Mesenteric fat pad (tissue), 1 donor: ENCODE results near the gene EME2. TPM values are rescaled to one million over a fixed set of nuclear protein-coding genes. Genes with fewer than 3 reads are reported as not detected.
"Not testable (repeated sequence)": the region's sequence is repeated elsewhere in the genome, so short reads cannot be mapped to it uniquely, and the experiment has no call there.

Source experiments
- DNase-seq: peaks from one replicate; pipeline ENCODE4 v3.0.0-alpha.2; 2020; ENCODE audit warnings: low spot score
- long read RNA-seq: library from polyadenylated mRNA; unstranded; transcript quantifications from one replicate; pipeline ENCODE4 v2.0.0, GENCODE V29; 2020
- total RNA-seq: library from RNA; stranded (reverse); fragmentation: NEBNext Ultra II Directional; extraction: Animal tissue kit (Norgen Biotek cat#: 25700); gene quantifications from one replicate; pipeline ENCODE4 v1.2.1, GENCODE V29; 2021
- donor health status: DM: yes; HTN: yes; CAD: no.

The EME2 gene, protein sequence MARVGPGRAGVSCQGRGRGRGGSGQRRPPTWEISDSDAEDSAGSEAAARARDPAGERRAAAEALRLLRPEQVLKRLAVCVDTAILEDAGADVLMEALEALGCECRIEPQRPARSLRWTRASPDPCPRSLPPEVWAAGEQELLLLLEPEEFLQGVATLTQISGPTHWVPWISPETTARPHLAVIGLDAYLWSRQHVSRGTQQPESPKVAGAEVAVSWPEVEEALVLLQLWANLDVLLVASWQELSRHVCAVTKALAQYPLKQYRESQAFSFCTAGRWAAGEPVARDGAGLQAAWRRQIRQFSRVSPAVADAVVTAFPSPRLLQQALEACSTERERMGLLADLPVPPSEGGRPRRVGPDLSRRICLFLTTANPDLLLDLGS
- total RNA-seq, result 14.5 TPM
- long read RNA-seq, partial matches to known transcripts, result 0 of 15 reads
- long read RNA-seq, other reads (novel, unspliced or antisense), result 15 of 15 reads

DNA sequence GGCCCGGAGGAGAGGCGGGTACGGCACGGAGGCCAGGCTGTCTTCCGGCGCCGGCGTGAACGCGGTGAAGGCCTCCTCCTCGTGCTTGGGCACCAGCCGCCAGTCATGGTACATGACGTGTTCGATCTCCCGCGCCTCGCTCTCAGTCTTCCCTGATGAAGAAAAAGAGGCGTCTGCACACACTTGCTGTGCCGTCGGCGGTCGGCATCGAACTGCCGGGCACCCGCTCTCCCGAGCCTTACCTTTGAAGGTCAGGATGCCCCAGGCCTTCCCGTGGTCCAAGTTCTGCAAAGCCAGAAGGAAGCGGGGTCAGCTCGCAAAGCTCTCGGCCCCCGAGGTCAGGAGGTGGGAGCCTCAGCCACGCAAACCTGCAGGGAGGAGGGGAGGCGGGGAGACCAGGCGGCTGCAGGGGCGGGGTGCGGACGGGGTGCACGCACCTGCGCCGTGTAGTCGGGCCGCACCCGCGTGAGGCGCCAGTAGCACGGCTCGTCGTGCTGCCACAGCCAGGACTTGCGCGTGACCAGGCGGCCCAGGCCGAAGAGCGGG is at the start of gene EME2:
Gene EME2, plus strand, starts transcription at position 449 of the 546 bp plus-strand sequence. CDS start 418 bp downstream, outside the sequence.
- no peak for DNase-seq

DNA sequence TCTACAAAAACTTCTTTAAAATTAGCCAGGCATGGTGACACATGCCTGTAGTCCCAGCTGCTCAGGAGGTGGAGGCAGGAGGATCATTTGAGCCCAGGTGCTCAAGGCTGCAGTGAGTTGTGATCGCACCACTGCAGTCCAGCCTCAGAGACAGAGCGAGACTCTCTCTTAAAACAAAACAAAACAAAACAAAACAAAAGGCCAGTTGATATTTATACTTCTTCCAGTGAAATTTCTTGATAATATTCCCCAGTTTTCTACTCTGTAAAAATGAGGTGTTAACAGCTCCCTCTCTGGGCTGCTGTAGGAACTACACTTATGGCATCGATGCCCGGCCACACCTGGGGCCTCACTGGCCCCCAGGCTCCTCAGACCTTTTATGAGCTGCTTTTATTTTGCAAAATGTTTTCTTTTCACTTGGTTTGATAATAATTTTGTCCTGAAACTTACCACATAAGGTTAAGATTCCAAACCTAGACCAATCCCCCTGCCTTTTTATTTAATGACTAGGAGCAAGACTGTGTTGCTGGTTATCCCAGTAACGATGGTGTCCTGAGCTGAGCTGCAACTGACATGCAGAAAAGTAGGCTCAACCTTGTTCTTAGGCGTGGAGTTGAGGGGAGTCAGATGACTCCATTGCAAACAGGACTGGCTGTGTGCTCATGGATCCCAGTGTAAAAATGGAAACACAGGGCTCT is 49.0 kb upstream of the EME2 start:
- DNase-seq, result no peak

DNA sequence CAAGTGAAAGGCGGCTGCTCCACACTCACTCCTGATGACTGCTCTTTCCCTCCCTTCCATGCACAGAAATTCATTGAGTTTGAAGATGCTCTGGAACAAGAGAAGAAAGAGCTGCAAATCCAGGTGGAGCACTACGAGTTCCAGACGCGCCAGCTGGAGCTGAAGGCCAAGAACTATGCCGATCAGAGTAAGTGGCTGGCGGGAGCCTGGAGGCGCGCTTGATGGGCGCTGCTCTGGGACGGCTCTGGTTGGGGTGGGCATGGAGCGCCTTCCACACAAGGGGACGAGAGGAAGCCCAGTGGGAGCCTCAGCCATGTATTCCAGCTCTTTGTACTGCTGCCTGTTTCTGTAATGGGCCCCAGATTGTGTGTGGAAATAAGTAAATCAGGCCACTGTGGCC is 48.1 kb upstream of the EME2 start:
- DNase-seq, result no peak

DNA sequence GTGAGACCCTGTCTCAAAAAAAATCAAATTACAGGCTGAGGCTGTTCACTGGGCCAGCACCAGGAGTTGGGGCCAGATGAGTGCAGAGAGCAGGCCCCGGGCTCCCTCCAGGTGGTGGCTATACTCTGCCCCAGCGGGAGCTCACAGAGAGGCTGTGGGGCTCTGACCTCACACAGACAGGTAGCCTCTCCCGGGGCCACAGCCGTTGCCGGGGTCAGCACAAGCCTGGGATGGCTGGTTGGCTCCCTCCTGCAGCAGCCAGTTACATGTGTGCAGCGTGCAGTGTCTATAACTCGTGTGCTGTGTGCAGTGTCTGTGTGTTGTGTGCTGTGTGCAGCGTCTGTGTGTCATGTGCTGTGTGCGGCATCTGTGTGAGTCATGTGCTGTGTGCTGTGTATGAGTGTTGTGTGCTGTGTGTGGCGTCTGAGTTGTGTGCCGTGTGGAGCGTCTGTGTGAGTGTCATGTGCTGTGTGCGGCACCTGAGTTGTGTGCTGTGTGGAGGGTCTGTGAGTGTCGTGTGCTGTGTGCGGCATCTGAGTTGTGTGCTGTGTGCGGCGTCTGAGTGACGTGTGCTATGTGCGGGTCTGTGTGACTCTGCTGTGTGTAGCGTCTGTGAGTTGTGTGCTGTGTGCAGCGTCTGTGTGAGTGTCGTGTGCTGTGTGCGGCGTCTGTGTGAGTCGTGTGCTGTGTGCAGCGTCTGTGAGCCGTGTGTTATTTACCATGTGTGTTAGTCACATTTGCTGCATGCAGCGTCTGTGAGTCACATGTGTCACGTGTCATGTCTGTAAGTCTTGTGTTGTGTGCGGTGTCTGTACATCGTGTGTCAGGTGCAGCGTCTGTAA is 45.7 kb upstream of the EME2 start:
- no peak for DNase-seq

DNA sequence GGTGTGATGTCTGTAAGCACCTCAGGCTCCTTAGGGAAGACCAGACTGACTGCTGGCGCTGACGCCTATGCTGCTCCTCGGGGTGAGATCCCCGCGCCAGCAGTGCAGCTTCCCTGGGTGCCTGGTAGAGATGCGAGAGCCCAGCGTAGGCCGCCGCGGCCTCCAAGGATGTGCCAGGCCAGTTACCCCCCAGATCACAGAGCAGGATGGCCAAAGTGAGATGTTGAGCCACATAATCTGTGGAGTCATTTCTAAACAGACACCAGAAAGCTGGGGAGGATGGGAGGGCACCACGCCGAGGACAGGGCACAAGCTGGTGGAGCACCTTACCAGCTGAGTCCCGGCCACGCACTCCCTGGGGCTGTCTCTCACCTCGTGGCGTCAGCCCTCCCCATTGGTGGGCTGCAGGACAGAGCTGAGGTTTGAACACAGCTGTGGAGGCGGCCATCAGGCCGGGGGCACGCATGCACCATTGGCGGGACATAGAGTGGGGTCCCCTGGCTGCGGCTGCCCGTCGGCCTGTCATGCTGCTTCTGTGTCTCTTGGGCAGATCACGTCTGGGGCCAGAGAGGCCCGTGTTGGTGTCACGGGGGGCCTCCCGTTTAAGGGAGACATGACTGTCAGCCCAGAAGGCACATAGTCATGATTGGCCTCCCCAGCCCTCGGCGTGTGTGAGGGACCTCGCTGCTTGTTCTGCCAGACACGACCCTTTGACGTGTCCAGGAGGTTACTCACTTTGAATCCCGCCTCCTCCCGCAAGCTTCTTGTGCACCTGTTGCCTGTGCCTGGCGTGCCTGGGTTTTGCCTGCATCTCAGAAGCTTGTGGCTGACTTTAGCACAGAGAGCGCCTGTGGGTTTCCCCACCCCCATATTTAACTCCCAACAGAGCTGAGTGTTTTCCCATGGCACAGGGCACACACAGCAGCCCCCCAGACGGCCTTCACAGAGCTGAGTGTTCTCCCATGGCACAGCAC is 44.7 kb upstream of the EME2 start:
- DNase-seq, result no peak

DNA sequence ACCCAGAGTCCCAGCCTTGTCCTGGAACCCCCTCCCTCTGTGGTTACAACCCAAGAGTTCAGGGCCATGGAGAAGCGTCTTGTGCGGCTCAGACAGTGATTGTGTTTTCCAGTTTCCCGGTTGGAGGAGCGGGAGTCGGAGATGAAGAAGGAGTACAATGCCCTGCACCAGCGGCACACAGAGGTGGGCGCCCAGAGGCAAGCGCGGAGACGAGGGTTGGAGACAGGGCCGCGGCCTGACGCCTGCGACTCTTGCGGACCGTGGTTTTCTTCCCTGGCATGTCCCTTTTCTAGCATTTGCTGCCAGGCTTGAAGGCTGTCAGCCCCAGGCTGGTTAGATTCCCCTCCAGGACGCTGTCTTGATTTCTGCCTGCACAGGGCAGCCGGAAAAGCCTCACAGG is 43.6 kb upstream of the EME2 start:
- no peak for DNase-seq

DNA sequence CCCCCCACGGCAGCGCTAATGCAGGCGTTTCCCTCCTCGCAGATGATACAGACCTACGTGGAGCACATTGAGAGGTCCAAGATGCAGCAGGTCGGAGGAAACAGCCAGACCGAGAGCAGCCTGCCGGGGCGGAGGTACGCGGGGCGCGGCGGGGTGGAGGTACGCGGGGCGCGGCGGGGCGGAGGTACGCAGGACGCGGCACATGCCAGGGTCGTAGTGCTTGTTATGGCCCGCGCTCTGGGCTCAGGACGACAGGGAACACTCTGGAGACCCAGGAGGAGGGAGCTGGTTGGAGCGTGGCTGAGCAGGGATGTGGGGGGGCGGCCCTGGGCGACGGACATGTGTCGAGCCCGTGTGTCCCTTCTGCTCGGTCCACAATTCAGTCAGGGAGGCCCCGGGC is 43.2 kb upstream of the EME2 start:
- no peak for DNase-seq

DNA sequence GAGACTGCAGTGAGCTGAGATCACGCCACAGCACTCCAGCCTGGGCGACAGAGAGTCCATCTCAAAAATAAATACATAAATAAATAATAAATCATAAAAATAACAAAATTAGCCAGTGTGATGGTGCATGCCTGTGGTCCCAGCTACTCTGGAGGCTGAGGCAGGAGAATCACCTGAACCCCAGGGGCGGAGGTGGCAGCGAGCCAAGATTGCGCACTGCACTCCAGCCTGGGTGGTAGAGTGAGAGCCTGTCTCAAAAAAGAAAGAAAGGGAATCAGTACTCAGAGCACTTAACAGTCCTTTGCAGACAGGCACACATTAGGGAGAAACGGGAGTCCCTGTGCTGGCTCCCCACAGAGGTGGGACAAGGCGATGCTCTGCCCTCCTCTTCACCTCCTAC is 41.5 kb upstream of the EME2 start:
- no peak for DNase-seq

DNA sequence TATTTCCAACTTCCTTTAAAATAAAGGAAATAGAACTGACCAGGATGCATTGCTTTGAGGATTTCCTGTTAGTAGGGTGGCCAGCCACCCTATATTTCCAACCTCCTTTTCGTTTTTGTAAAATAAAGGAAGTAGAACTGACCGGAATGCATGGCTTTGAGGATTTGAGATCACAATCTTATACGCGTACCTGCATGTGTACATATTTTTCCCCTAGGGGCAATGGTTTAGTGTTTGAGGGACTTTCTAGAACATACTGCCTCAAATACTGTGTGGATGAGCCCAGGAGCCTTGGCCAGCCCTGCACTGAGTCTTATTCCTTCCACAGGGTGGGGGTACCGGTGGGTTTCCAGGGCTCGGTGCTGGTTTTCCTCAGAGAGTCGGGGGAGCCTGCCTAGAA is 41.0 kb upstream of the EME2 start:
- no peak for DNase-seq

DNA sequence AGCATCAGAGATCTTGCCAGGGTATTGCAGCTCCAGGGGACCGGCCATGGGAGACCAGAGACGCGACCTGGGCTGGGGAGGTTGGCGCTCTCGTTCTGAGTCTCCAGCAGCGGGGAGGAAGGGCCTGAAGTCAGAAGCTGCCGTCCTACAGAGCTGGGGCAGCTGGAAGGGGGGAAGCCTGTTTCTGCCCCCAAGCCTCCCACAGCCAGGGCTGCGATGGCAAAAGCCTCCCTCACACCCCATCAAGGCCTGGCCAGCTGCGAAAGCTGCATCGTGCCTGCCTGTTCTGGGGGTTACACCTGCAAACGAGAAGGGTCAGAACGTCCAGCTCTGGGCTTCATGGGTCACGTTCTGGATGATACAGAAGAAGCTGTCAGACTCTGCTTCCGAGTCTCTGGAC is 40.5 kb upstream of the EME2 start:
- DNase-seq, result no peak

DNA sequence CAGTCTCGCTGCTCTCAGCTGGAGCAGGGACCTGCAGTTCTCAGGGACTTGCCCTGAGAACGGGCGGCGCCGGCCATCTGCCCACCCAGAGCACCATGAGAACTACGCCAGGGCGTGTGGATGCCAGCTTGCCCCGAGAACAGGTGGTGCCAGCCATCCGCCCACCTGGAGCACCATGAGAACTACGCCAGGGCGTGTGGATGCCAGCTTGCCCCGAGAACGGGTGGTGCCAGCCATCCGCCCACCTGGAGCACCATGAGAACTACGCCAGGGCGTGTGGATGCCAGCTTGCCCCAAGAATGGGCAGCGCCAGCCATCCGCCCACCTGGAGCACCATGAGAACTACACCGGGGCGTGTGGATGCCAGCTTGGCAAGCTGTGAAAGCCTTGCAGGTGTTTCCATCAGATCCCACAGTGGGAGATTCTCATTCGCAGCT is 40.0 kb upstream of the EME2 start:
- DNase-seq, result not testable (repeated sequence)

DNA sequence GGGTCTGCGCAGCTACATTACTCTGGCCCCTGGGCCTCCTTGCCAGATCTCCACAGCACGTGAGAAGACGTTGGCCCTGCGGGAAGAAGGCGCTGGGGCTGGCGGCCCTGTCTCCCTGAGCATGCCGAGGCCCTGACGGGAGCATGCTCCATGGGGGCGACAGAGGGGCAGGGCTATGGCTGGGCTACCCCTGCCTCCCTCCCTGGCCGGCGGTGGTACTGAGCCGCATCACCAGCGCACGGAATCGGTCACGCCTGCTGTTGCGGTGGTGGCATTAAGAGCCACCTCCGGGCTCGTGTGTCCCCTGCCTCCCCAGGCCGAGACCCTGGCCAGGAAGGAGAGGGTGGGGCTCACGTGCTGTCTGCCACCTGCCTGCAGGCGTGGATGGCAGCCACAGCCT is 38.5 kb upstream of the EME2 start:
- no peak for DNase-seq

DNA sequence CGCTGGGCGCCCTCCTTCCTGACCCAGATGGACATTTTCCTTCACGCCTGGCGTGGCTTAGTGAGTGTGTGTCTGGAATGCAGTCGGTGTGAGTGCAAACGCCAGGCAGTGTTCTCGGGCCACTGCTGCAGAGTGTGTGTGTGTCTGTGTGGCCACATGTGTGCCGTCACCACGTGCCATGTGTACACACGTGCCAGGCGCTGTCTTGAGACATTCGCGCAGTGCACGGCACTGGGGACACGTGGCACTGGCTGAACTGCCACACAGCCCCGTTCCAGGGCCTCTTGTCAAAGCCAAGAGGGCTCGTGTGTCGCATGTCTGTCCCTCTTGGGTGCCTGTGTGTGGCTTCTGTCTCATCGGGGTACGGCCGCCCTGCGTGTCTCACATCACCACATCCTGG is 37.8 kb upstream of the EME2 start:
- DNase-seq, result no peak

DNA sequence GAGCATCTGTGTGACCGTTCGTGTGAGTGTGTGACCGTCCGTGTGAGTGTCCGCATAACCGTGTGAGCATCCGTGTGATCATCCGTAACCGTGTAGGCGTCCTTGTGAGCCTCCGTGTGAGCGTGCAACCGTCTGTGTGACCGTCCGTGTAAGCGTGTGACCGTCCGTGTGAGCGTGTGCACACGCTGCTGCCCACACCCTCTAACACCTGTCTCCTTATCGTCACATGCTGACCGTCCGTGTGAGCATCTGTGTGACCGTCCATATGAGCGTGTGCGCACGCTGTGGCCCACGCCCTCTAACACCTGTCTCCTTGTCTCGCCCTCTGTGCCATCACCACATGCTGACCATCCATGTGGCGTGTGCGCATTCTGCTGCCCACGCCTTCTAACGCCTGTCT is 32.4 kb upstream of the EME2 start:
- no peak for DNase-seq

DNA sequence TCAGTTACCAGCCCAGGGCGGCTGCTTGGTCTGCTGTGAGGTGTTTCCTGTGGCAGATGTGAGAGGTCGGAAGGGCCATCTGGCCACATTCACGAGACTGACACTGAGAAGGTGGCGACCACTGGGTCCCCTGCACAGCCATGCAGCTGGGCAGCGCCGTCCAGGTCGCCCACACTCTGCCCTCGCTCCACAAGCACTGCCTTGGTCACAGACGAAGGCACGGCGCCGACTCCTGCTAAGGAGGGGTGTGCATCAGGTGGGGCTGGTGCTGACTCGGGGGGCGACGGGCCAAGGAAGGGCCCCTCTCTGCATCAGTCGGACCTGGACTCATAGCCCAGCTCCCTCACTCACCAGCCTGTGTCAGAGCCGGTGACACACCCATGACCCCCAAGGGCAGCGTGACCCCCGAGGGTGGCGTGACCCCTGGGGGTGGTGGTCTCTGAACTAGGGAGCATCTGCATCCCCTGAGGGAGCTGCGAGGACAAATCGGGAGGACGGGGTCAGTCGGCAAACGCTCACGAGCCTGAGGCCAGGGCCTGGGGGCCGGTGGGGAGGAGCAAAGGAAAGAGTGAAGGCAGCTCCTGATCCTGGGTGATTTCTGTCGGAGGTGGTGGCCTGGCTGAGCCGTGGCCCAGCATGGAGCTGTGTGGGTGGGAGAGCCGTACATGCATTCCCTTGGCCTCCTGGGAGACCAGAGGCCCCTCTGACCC is 31.7 kb upstream of the EME2 start:
- DNase-seq, result no peak

DNA sequence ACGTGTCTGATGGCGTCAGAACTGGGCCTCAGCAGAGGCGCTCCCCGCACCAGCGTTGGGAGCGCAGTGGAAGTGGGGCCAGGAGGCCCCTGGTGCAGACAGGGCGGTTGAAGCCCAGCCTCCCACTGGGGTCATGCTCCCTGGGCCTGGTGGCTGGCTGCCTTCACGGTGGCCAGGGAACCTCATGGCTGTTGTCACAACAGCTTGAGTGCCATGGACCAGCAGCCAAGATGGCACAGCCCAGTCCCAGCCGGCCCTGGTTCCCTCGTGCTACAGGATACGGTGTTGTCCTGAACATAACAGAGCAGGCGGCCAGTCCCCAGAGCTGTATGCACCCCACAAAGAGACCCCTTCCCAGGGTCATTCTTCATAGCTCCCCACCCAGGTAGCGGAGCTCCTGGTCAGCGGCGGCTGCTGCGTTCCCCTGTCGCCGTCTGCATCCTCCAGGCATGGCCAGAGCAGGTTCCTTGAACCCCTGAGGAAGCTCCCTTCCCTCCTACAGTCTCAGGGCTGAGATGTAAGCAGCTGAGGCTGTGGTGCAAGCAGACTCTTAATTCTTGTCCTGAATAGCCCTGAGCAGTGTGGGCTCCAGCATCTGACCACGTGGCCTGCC is 31.0 kb upstream of the EME2 start:
- no peak for DNase-seq

DNA sequence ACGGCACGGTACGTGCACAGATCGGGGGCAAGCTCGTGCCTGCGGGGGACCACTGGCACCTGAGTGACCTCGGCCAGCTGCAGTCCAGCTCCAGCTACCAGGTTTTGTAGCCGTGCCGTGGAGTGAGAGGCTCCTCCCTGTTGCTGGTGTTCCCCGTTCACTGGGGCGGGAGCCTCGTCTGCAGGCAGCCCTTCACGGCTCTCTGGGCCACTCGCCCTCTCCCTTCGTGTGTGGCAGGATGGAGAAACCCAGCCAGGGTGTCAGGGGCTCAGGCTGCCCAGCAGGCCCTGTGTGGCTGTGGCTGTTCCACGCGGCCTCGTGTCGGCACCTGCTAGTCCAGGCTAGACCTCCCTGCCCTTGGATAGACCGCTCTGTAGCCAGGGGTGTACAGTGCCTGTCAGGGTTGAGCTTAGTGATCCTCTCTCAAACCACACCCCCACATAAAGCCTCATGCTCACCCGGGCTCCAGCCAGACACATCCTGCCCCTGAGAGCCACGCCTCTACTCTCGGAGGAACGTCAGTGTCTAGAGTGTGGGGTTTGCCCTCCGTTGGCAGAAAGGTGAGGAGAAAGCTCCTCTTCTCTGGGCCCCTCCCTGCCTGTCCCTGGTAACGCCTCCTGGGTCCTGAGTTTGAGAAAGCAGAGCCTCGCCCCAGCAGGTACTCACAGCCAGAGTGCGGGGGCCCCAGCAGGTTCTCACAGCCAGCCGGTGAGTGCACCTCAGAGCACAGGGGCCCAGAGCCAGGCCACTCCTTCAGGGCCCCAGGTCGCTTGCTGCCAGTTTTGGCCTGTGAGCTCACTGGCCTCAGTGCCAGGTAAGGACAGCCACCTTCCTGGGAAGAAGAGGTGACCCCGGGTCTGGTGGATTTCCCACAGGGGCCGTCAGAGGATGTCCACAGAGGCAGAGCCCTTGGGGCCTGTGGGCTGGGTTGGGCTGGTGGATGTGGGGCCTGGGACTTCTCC is 29.0 kb upstream of the EME2 start:
- DNase-seq, result no peak

DNA sequence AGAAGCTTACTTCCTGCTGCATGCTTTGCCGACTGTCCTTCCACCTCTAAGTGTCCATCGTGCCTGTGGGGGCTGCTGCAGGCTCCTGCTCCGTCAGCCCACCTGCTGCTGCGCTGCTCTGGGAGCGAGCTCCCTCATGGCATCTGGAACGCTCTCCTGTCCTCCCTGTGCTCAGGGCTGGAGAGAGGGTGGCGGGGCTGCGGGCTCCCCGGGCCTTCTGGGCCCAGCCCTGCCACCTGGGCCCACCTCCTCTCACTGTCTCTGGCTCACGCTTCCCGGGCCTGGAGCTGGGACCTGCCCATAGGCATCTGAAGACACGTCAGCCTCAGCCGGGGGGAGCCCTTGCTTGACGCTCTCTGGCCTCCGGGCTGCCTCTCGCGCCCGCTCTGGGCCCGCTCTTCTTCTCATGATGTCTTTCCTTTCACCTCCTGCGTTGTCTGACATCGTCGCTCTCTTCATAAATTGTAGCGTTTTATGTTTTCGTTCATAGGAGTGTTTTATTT is 28.2 kb upstream of the EME2 start:
- no peak for DNase-seq
